A673 (cell line): ENCODE measurements around the gene RTN1. TPM values are rescaled to one million over a fixed set of nuclear protein-coding genes. Genes with fewer than 3 reads are reported as not detected.

Experiments
- BruUV-seq: library from RNA; stranded (reverse); fragments of 400-500 nt; replicated peaks from 2 replicates; lab custom pipeline; 2021; lab: Mats Ljungman, UMichigan
- CTCF ChIA-PET: fragments of 300-600 bp; sonication (Branson Sonifier 250); formaldehyde crosslinking; loops from one replicate; lab custom pipeline; 2022; ENCODE audit warnings: antibody characterized with exemption; lab: Charles Lee
- POLR2A ChIA-PET: fragments of 300-600 bp; sonication (Branson Sonifier 250); formaldehyde crosslinking; loops from one replicate; lab custom pipeline; 2022; ENCODE audit warnings: antibody characterized with exemption; ENCODE audit not compliant: low non-redundant PET; lab: Charles Lee
- DNase-seq: peaks from one replicate; pipeline ENCODE4 v3.0.0-alpha.2; 2015; ENCODE audit warnings: low spot score
- H3K27ac ChIP-seq: fragments of 200-600 bp; sonication (generic); 2 replicates; pipeline ENCODE4 v1.5.1; 2016; ENCODE audit warnings: mixed run types, low read depth, mild to moderate bottlenecking, mixed read lengths, antibody characterized with exemption, low read length; ENCODE audit not compliant: poor library complexity, severe bottlenecking
- H3K27me3 ChIP-seq: fragments of 200-600 bp; sonication (generic); replicated peaks from 2 replicates; pipeline ENCODE4 v1.6.1; 2017; ENCODE audit warnings: mixed run types, low read depth, mild to moderate bottlenecking, mixed read lengths, antibody characterized with exemption, low read length; ENCODE audit not compliant: insufficient read depth, poor library complexity
- H3K36me3 ChIP-seq: fragments of 200-600 bp; sonication (generic); 2 replicates; pipeline ENCODE4 v1.6.1; 2016; ENCODE audit warnings: mixed run types, mild to moderate bottlenecking, mixed read lengths, antibody characterized with exemption, low read length; ENCODE audit not compliant: insufficient read depth, poor library complexity, severe bottlenecking
- H3K4me1 ChIP-seq: fragments of 200-600 bp; sonication (generic); 2 replicates; pipeline ENCODE4 v1.6.1; 2017; ENCODE audit warnings: mixed run types, mild to moderate bottlenecking, mixed read lengths, antibody characterized with exemption, low read length; ENCODE audit not compliant: insufficient read depth, poor library complexity, severe bottlenecking
- H3K4me3 ChIP-seq: fragments of 200-600 bp; sonication (generic); 2 replicates; pipeline ENCODE4 v1.5.1; 2016; ENCODE audit warnings: low read depth, mixed run types, mild to moderate bottlenecking, mixed read lengths, low read length; ENCODE audit not compliant: poor library complexity, severe bottlenecking
- H3K9me3 ChIP-seq: fragments of 200-600 bp; sonication (generic); 2 replicates; pipeline ENCODE4 v1.6.1; 2016; ENCODE audit warnings: mixed run types, low read depth, mild to moderate bottlenecking, mixed read lengths, antibody characterized with exemption, low read length; ENCODE audit not compliant: poor library complexity, severe bottlenecking
- EZH2 ChIP-seq: fragments of 200-600 bp; sonication (generic); IDR thresholded peaks from 2 replicates; pipeline ENCODE4 v1.6.1; 2017; ENCODE audit warnings: borderline replicate concordance, low read depth, mild to moderate bottlenecking, mixed read lengths, antibody characterized with exemption, low read length; ENCODE audit not compliant: poor library complexity, severe bottlenecking
- intact Hi-C: fragments of 100-400 bp; cut with micrococcal nuclease; formaldehyde crosslinking; loops from one replicate; pipeline ENCODE4 v1.10.0; 2022; ENCODE audit not compliant: unreplicated experiment
- total RNA-seq: library from RNA; stranded (reverse); gene quantifications from 2 replicates; pipeline ENCODE4 v1.2.3, GENCODE V29; 2021
- TF ChIP-seq, protein P1 (sequence below): fragments of 300-800, 200-600 bp; sonication (generic); conservative IDR thresholded peaks from 2 replicates; pipeline ENCODE4 v1.5.1; 2017; ENCODE audit warnings: low read depth, mild to moderate bottlenecking, antibody characterized with exemption, low read length, moderate library complexity, mixed read lengths

RTN1 gene
- total RNA-seq, 1 experiment from 2014 or later = 4.0 TPM

DNA sequence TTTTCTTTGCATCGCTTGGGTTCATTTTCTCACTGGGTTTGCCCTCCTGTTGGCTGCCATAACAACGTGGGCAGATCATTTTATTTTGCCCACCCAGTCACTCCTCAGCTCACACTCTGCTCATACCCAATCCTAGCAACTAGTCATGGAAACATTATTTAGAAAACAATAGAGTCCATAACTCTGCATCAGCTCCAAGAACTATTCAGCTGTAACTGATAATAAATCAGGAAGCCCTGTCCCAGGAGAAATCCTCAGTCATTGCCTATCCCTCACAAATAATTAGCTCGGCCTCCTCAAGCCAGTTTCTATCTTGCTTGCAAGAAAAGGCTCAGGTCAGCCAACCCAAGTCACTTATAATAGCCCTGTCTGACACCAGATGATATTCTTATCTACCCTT lies 43.2 kb downstream of the RTN1 start:
- intact Hi-C loops = no loop called here

DNA sequence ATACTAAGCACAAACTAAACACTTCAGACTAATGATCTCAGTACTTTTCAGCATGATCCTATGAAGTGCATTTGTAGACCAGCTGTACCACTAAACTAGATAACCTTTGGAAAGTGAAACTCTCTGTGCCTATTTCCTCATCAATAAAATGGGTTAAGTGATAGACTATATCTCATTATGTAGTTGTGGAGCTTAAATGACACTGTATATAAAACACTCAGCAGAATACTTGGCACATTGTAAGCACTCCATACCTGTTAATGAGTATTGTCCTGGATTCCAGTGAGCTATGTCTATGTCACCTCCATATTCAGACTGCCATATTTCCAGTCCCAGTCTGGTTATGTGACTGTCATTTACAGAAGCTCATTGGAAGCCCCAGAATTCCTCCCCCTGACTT lies 44.4 kb downstream of the RTN1 start:
- Histone ChIP-seq H3K36me3 (no peaks in the 10 kb centered on the region), H3K4me3 (no peak overlapping the region), H3K27me3 (no peaks in the 10 kb centered on the region), H3K9me3 (no peaks in the 10 kb centered on the region), H3K4me1 (peaks cover 18% of the 10 kb centered on the region), H3K27ac (no peak overlapping the region)
- ChIA-PET CTCF (no interaction called here), POLR2A (interaction anchor here (0.6 kb wide), 1 partner anchor 211 kb away, joined by 3 read pairs; no protein-coding TSS in a partner anchor)
- no peak for DNase-seq
- intact Hi-C loops = no loop called here
- BruUV-seq = no TSS peak
- TF ChIP-seq, protein P1, sequence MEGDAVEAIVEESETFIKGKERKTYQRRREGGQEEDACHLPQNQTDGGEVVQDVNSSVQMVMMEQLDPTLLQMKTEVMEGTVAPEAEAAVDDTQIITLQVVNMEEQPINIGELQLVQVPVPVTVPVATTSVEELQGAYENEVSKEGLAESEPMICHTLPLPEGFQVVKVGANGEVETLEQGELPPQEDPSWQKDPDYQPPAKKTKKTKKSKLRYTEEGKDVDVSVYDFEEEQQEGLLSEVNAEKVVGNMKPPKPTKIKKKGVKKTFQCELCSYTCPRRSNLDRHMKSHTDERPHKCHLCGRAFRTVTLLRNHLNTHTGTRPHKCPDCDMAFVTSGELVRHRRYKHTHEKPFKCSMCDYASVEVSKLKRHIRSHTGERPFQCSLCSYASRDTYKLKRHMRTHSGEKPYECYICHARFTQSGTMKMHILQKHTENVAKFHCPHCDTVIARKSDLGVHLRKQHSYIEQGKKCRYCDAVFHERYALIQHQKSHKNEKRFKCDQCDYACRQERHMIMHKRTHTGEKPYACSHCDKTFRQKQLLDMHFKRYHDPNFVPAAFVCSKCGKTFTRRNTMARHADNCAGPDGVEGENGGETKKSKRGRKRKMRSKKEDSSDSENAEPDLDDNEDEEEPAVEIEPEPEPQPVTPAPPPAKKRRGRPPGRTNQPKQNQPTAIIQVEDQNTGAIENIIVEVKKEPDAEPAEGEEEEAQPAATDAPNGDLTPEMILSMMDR = no peak
- no peak for TF ChIP-seq EZH2

More for the DNA sequence above, 43.2 kb downstream of the RTN1 start:
- Histone ChIP-seq H3K9me3 (no peaks in the 10 kb centered on the region), H3K36me3 (no peaks in the 10 kb centered on the region), H3K4me3 (no peak overlapping the region), H3K27ac (no peak overlapping the region), H3K27me3 (no peaks in the 10 kb centered on the region), H3K4me1 (peaks cover 18% of the 10 kb centered on the region)
- BruUV-seq = no TSS peak
- POLR2A ChIA-PET = no interaction called here
- CTCF ChIA-PET = interaction anchor here (0.6 kb wide), 1 partner anchor 107 kb away, joined by 3 read pairs; no protein-coding TSS in a partner anchor
- TF ChIP-seq, protein P1 = no peak
- no peak for TF ChIP-seq EZH2
- DNase-seq = no peak

DNA sequence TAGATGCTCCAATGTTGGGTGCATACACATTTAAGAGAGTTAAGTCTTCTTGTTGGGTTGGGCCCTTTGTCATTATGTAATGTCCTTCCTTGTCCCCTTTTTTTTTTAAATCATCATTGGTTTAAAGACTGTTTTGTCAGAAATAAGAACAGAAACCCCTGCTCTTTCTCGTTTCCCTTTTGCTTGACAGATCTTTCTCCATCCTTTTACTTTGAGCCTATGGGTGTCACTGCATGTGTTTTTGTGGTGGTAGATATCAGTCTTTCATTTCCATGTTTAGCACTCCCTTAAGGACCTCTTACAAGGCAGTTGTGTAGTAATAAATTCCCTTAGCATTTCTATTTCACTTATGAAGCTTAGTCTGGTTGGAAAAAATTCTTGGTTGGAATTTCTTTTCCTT lies 47.4 kb downstream of the RTN1 start:
- Histone ChIP-seq H3K9me3 (no peaks in the 10 kb centered on the region), H3K4me3 (no peak overlapping the region), H3K36me3 (no peaks in the 10 kb centered on the region), H3K27ac (no peak overlapping the region), H3K4me1 (no peaks in the 10 kb centered on the region), H3K27me3 (no peaks in the 10 kb centered on the region)
- CTCF ChIA-PET = no interaction called here
- DNase-seq = no peak
- no TSS peak for BruUV-seq
- POLR2A ChIA-PET = no interaction called here
- intact Hi-C loops = no loop called here
- TF ChIP-seq, protein P1 = no peak
- no peak for TF ChIP-seq EZH2
